HepG2 (cell line): ENCODE results near the gene MCU. TPM values are rescaled to one million over a fixed set of nuclear protein-coding genes. Genes with fewer than 3 reads are reported as not detected.

Experiments used
- EED ChIP-seq: sonication (generic); formaldehyde crosslinking; IDR thresholded peaks from 2 replicates; pipeline ENCODE4 v1.5.0; 2020; ENCODE audit warnings: mild to moderate bottlenecking, missing genetic modification reagents
- GTF2F1 ChIP-seq: fragments of 150-350 bp; IDR thresholded peaks from 2 replicates; pipeline ENCODE4 v1.6.1; 2014; ENCODE audit warnings: low read length
- HMGA1 ChIP-seq: sonication (generic); formaldehyde crosslinking; conservative IDR thresholded peaks from 2 replicates; pipeline ENCODE4 v1.4.0; 2020; ENCODE audit warnings: missing genetic modification reagents
- RBM39 ChIP-seq: fragments of 200-400 bp; formaldehyde crosslinking; IDR thresholded peaks from one replicate; pipeline ENCODE4 v1.6.1; 2018; ENCODE audit warnings: antibody characterized with exemption, mild to moderate bottlenecking, low read depth, low read length; ENCODE audit not compliant: poor library complexity, severe bottlenecking
- ZFP82 ChIP-seq: sonication (generic); formaldehyde crosslinking; IDR thresholded peaks from 2 replicates; pipeline ENCODE4 v1.5.1; 2020; ENCODE audit warnings: mild to moderate bottlenecking, missing genetic modification reagents, borderline replicate concordance
- ZNF251 ChIP-seq: sonication (generic); formaldehyde crosslinking; IDR thresholded peaks from 2 replicates; pipeline ENCODE4 v1.9.0; 2021; ENCODE audit warnings: mild to moderate bottlenecking, missing genetic modification reagents
- ZNF253 ChIP-seq: sonication (generic); formaldehyde crosslinking; IDR thresholded peaks from 2 replicates; pipeline ENCODE4 v1.8.0; 2022; ENCODE audit warnings: mild to moderate bottlenecking, missing genetic modification reagents, borderline replicate concordance
- ZNF296 ChIP-seq: sonication (generic); formaldehyde crosslinking; conservative IDR thresholded peaks from 2 replicates; pipeline ENCODE4 v1.5.0; 2020; ENCODE audit warnings: mild to moderate bottlenecking, missing genetic modification reagents
- ZNF850 ChIP-seq: sonication (generic); formaldehyde crosslinking; conservative IDR thresholded peaks from 2 replicates; pipeline ENCODE4 v1.9.0; 2021; ENCODE audit warnings: mild to moderate bottlenecking, missing genetic modification reagents
- ZSCAN21 ChIP-seq: sonication (generic); formaldehyde crosslinking; IDR thresholded peaks from 2 replicates; pipeline ENCODE4 v1.8.0; 2022; ENCODE audit warnings: mild to moderate bottlenecking, missing genetic modification reagents, moderate library complexity, borderline replicate concordance
- polyA plus RNA-seq, 8 experiments: library from polyadenylated mRNA; depleted of rRNA in 3 of 8; stranded (reverse) in 7 of 8; unstranded in 1 of 8; fragments of >200 nt; fragmentation: Illumina TruSeq in 4 of 8; extraction: Trizol in 4 of 8; gene quantifications; 2 replicates each; pipeline versions ENCODE4 v1.2.1 to v1.2.3, GENCODE V29; 2011 to 2016; ENCODE audit warnings: low read depth in 4 of 8, missing spikeins in 1 of 8, mixed read lengths in 1 of 8; ENCODE audit not compliant: insufficient read depth in 1 of 8
- total RNA-seq, 5 experiments: library from RNA; depleted of rRNA; stranded (reverse); fragments of >200 nt; fragmentation: Illumina TruSeq; extraction: Trizol; gene quantifications; 2 replicates each; pipeline ENCODE4 v1.2.3, GENCODE V29; 2016; ENCODE audit warnings: low read depth in 1 of 5
- TF ChIP-seq, protein P1 (sequence below), 2 experiments: sonication (generic) in 1 of 2; formaldehyde crosslinking in 1 of 2; IDR thresholded peaks; 2 replicates each; pipeline versions ENCODE4 v1.6.1 to v1.9.0; 2014 to 2022; ENCODE audit warnings: antibody characterized with exemption in 1 of 2, borderline replicate concordance in 1 of 2, inconsistent platforms in 1 of 2, low read depth in 1 of 2, missing genetic modification reagents in 1 of 2
- TF ChIP-seq, protein P2 (sequence below): sonication (generic); formaldehyde crosslinking; IDR thresholded peaks from 2 replicates; pipeline ENCODE4 v1.4.0; 2020; ENCODE audit warnings: missing genetic modification reagents
- TF ChIP-seq, protein P3 (sequence below): sonication (generic); formaldehyde crosslinking; IDR thresholded peaks from 2 replicates; pipeline ENCODE4 v1.8.1; 2023; ENCODE audit warnings: missing genetic modification reagents, inconsistent platforms, borderline replicate concordance
- TF ChIP-seq, protein P4 (sequence below): sonication (generic); formaldehyde crosslinking; conservative IDR thresholded peaks from 2 replicates; pipeline ENCODE4 v1.4.0; 2020; ENCODE audit warnings: mild to moderate bottlenecking, missing genetic modification reagents, moderate library complexity

The MCU gene
- total and polyA plus RNA-seq, 2 of the 13 experiments (the other 11 are each of a cell fraction or from before 2014, with no cell fraction given) = 25.9 to 64.5 TPM

DNA sequence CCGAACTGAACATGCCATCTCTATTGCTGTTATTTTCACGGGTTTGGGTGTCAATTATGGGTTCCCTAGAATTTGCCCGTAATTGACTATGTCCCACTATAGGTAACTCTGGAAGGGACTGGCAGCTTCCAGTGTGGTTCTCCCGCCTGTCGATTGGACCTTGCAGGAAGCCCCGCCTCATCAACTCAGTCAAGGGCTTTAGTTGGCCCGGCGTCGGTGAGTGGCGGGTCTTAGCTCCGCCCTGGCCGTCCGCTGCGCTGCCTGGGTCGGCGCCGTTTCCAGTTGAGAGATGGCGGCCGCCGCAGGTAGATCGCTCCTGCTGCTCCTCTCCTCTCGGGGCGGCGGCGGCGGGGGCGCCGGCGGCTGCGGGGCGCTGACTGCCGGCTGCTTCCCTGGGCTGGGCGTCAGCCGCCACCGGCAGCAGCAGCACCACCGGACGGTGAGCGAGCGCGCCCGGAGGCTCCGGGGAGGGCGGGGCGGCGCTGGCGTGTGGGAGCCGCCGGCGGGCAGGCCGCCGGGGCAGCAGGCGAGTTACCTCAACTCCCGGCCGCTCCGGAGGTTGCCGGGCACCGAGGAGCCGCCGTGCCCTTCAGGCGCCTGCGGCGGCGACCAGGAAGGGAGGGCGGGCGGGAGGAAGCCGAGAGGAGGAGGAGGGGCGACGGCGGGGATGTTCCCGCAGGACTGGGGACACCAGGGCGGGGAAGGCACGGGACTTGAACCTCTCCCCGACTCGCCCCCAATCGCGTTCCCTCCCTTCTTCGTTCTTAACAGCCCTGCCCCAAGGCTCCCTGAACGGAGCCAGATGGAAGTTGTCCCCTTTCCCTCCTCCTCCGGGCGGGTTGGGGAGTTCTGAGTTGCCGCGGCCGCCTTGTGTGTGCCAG is at the start of gene MCU (continued):
- TF ChIP-seq ZSCAN21 (CRISPR knock-in tag) (peak; percentile 74; the same call in 1 of the 2 replicates), EED (CRISPR knock-in tag) (no peak), ZNF850 (no peak), GTF2F1 (no peak), ZNF253 (CRISPR knock-in tag) (no peak), ZNF251 (CRISPR knock-in tag) (no peak), ZNF296 (CRISPR knock-in tag) (no peak), HMGA1 (CRISPR knock-in tag) (no peak), ZFP82 (0 out of 2 replicates have a peak, but pooled peaks have one; percentile 67), RBM39 (no peak)
- TF ChIP-seq, protein P1, sequence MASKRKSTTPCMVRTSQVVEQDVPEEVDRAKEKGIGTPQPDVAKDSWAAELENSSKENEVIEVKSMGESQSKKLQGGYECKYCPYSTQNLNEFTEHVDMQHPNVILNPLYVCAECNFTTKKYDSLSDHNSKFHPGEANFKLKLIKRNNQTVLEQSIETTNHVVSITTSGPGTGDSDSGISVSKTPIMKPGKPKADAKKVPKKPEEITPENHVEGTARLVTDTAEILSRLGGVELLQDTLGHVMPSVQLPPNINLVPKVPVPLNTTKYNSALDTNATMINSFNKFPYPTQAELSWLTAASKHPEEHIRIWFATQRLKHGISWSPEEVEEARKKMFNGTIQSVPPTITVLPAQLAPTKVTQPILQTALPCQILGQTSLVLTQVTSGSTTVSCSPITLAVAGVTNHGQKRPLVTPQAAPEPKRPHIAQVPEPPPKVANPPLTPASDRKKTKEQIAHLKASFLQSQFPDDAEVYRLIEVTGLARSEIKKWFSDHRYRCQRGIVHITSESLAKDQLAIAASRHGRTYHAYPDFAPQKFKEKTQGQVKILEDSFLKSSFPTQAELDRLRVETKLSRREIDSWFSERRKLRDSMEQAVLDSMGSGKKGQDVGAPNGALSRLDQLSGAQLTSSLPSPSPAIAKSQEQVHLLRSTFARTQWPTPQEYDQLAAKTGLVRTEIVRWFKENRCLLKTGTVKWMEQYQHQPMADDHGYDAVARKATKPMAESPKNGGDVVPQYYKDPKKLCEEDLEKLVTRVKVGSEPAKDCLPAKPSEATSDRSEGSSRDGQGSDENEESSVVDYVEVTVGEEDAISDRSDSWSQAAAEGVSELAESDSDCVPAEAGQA (IDR thresholded peaks at IDR 0.05; ENCODE audit: low read depth) = no peak
- TF ChIP-seq, protein P1 (CRISPR knock-in tag; IDR thresholded peaks at IDR 0.05; ENCODE audit: borderline replicate concordance) = no peak; the same call in 1 of the 2 replicates
- TF ChIP-seq, protein P2, sequence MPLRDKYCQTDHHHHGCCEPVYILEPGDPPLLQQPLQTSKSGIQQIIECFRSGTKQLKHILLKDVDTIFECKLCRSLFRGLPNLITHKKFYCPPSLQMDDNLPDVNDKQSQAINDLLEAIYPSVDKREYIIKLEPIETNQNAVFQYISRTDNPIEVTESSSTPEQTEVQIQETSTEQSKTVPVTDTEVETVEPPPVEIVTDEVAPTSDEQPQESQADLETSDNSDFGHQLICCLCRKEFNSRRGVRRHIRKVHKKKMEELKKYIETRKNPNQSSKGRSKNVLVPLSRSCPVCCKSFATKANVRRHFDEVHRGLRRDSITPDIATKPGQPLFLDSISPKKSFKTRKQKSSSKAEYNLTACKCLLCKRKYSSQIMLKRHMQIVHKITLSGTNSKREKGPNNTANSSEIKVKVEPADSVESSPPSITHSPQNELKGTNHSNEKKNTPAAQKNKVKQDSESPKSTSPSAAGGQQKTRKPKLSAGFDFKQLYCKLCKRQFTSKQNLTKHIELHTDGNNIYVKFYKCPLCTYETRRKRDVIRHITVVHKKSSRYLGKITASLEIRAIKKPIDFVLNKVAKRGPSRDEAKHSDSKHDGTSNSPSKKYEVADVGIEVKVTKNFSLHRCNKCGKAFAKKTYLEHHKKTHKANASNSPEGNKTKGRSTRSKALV (CRISPR knock-in tag) = no peak
- TF ChIP-seq, protein P3, sequence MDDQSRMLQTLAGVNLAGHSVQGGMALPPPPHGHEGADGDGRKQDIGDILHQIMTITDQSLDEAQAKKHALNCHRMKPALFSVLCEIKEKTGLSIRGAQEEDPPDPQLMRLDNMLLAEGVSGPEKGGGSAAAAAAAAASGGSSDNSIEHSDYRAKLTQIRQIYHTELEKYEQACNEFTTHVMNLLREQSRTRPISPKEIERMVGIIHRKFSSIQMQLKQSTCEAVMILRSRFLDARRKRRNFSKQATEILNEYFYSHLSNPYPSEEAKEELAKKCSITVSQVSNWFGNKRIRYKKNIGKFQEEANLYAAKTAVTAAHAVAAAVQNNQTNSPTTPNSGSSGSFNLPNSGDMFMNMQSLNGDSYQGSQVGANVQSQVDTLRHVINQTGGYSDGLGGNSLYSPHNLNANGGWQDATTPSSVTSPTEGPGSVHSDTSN (CRISPR knock-in tag) = peak; percentile 82; the same call in 1 of the 2 replicates
- TF ChIP-seq, protein P4, sequence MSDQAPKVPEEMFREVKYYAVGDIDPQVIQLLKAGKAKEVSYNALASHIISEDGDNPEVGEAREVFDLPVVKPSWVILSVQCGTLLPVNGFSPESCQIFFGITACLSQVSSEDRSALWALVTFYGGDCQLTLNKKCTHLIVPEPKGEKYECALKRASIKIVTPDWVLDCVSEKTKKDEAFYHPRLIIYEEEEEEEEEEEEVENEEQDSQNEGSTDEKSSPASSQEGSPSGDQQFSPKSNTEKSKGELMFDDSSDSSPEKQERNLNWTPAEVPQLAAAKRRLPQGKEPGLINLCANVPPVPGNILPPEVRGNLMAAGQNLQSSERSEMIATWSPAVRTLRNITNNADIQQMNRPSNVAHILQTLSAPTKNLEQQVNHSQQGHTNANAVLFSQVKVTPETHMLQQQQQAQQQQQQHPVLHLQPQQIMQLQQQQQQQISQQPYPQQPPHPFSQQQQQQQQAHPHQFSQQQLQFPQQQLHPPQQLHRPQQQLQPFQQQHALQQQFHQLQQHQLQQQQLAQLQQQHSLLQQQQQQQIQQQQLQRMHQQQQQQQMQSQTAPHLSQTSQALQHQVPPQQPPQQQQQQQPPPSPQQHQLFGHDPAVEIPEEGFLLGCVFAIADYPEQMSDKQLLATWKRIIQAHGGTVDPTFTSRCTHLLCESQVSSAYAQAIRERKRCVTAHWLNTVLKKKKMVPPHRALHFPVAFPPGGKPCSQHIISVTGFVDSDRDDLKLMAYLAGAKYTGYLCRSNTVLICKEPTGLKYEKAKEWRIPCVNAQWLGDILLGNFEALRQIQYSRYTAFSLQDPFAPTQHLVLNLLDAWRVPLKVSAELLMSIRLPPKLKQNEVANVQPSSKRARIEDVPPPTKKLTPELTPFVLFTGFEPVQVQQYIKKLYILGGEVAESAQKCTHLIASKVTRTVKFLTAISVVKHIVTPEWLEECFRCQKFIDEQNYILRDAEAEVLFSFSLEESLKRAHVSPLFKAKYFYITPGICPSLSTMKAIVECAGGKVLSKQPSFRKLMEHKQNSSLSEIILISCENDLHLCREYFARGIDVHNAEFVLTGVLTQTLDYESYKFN (CRISPR knock-in tag) = no peak
